HL-60 (cell line): ENCODE results near the gene PTPN23.
"Not testable (repeated sequence)": the region's sequence is repeated elsewhere in the genome, so short reads cannot be mapped to it uniquely, and the experiment has no call there.

Source experiments
- DNase-seq, 2 experiments: peaks; one replicate each; pipeline ENCODE4 v3.0.0-alpha.2; 2010 to 2020; ENCODE audit warnings: low read depth in 1 of 2, low spot score in 1 of 2
- H3K27ac ChIP-seq: fragments of 250-450 bp; sonication (Bioruptor Pico); replicated peaks from 2 replicates; pipeline ENCODE4 v1.5.1; 2020; ENCODE audit warnings: mild to moderate bottlenecking, moderate library complexity
- H3K27me3 ChIP-seq: fragments of 250-450 bp; sonication (Bioruptor Pico); 2 replicates; pipeline ENCODE4 v1.5.1; 2021; ENCODE audit warnings: mild to moderate bottlenecking, moderate library complexity; ENCODE audit not compliant: insufficient read depth, poor library complexity, severe bottlenecking
- H3K4me3 ChIP-seq: replicated peaks from 2 replicates; pipeline ENCODE4 v1.5.1; 2011; ENCODE audit warnings: mild to moderate bottlenecking, control low read depth, low read length; ENCODE audit not compliant: insufficient read depth
- CTCF ChIP-seq: IDR thresholded peaks from one replicate; pipeline ENCODE4 v1.5.1; 2011; ENCODE audit warnings: low read length, control low read depth, inconsistent platforms; ENCODE audit not compliant: insufficient read depth
- GABPA ChIP-seq: IDR thresholded peaks from 2 replicates; pipeline ENCODE4 v1.6.1; 2012; ENCODE audit warnings: low read depth
- POLR2AphosphoS5 ChIP-seq: IDR thresholded peaks from 2 replicates; pipeline ENCODE4 v1.6.1; 2012; ENCODE audit warnings: low read depth
- REST ChIP-seq: IDR thresholded peaks from 2 replicates; pipeline ENCODE4 v1.6.1; 2012; ENCODE audit warnings: low read depth; ENCODE audit not compliant: insufficient replicate concordance
- SPI1 ChIP-seq: IDR thresholded peaks from 2 replicates; pipeline ENCODE4 v1.6.1; 2012; ENCODE audit warnings: low read depth, mild to moderate bottlenecking, borderline replicate concordance

The PTPN23 gene

GRCh38 chr3:47452453-47453215 lies 71.8 kb downstream of the PTPN23 start:
- TF ChIP-seq GABPA = no peak
- no peak for TF ChIP-seq SPI1
- TF ChIP-seq REST = no peak
- no peak for TF ChIP-seq POLR2AphosphoS5
- TF ChIP-seq CTCF = no peak
- Histone ChIP-seq H3K27me3 (no peaks in the 10 kb centered on the region), H3K4me3 (no peak overlapping the region), H3K27ac (no peak overlapping the region)
- no peak for DNase-seq

- no peaks in the 10 kb centered on the region for H3K27me3 ChIP-seq
- DNase-seq = no peak
- no peak overlapping the region for H3K27ac ChIP-seq
- H3K4me3 ChIP-seq = no peak overlapping the region
- TF ChIP-seq POLR2AphosphoS5 (no peak), REST (no peak), CTCF (no peak), SPI1 (no peak), GABPA (no peak)
Observed at GRCh38 chr3:47455806-47456452, 75.1 kb downstream of the PTPN23 start.

- no peaks in the 10 kb centered on the region for H3K27me3 ChIP-seq
- DNase-seq = no peak
- no peak overlapping the region for H3K27ac ChIP-seq
- TF ChIP-seq REST (no peak), SPI1 (no peak), GABPA (no peak), CTCF (no peak), POLR2AphosphoS5 (no peak)
- H3K4me3 ChIP-seq = no peak overlapping the region
Observed at GRCh38 chr3:47456984-47457383, 76.2 kb downstream of the PTPN23 start.

GRCh38 chr3:47459534-47460085 lies 78.8 kb downstream of the PTPN23 start:
- H3K27me3 ChIP-seq, H3K4me3 ChIP-seq, DNase-seq, H3K27ac ChIP-seq: not testable (repeated sequence)
